ENCODE results near the gene CEACAM5. TPM values are rescaled to one million over a fixed set of nuclear protein-coding genes. Genes with fewer than 3 reads are reported as not detected.

CEACAM5 gene
- polyA plus RNA-seq, 1 donor from 2014 or later, result not detected

DNA sequence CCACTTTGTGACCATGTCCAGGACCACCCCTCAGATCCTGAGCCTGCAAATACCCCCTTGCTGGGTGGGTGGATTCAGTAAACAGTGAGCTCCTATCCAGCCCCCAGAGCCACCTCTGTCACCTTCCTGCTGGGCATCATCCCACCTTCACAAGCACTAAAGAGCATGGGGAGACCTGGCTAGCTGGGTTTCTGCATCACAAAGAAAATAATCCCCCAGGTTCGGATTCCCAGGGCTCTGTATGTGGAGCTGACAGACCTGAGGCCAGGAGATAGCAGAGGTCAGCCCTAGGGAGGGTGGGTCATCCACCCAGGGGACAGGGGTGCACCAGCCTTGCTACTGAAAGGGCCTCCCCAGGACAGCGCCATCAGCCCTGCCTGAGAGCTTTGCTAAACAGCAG, 12.7 kb upstream of the CEACAM5 start:
- Mint-ChIP-seq H3K4me3 (no peak overlapping the region), H3K27ac (no peak overlapping the region), H3K27me3 (peaks cover 28% of the 10 kb centered on the region), H3K9me3 (peaks cover 0 to 13% (median 9%) of the 10 kb centered on the region in 3 donors), H3K36me3 (peaks cover 2% of the 10 kb centered on the region), H3K4me1 (peaks cover 0 to 5% (median 3%) of the 10 kb centered on the region in 3 donors)

DNA sequence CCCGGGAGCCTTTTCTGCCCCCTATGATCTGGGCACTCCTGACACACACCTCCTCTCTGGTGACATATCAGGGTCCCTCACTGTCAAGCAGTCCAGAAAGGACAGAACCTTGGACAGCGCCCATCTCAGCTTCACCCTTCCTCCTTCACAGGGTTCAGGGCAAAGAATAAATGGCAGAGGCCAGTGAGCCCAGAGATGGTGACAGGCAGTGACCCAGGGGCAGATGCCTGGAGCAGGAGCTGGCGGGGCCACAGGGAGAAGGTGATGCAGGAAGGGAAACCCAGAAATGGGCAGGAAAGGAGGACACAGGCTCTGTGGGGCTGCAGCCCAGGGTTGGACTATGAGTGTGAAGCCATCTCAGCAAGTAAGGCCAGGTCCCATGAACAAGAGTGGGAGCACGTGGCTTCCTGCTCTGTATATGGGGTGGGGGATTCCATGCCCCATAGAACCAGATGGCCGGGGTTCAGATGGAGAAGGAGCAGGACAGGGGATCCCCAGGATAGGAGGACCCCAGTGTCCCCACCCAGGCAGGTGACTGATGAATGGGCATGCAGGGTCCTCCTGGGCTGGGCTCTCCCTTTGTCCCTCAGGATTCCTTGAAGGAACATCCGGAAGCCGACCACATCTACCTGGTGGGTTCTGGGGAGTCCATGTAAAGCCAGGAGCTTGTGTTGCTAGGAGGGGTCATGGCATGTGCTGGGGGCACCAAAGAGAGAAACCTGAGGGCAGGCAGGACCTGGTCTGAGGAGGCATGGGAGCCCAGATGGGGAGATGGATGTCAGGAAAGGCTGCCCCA, 11.8 kb upstream of the CEACAM5 start:
- Mint-ChIP-seq H3K4me3 (no peak overlapping the region), H3K36me3 (no peaks in the 10 kb centered on the region), H3K27ac (no peak overlapping the region), H3K4me1 (peaks cover 0 to 5% (median 3%) of the 10 kb centered on the region in 3 donors), H3K9me3 (peaks cover 0 to 13% (median 9%) of the 10 kb centered on the region in 3 donors), H3K27me3 (peaks cover 21% of the 10 kb centered on the region)

DNA sequence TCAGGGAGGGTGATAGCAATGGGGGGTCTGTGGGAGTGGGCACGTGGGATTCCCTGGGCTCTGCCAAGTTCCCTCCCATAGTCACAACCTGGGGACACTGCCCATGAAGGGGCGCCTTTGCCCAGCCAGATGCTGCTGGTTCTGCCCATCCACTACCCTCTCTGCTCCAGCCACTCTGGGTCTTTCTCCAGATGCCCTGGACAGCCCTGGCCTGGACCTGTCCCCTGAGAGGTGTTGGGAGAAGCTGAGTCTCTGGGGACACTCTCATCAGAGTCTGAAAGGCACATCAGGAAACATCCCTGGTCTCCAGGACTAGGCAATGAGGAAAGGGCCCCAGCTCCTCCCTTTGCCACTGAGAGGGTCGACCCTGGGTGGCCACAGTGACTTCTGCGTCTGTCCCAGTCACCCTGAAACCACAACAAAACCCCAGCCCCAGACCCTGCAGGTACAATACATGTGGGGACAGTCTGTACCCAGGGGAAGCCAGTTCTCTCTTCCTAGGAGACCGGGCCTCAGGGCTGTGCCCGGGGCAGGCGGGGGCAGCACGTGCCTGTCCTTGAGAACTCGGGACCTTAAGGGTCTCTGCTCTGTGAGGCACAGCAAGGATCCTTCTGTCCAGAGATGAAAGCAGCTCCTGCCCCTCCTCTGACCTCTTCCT, 11.1 kb upstream of the CEACAM5 start:
- Mint-ChIP-seq H3K27ac (peak overlapping the region in 1 of 3 donors; percentile 17), H3K27me3 (peaks cover 19% of the 10 kb centered on the region), H3K4me1 (peaks cover 0 to 5% (median 3%) of the 10 kb centered on the region in 3 donors), H3K36me3 (no peaks in the 10 kb centered on the region), H3K9me3 (peaks cover 0 to 11% (median 9%) of the 10 kb centered on the region in 3 donors), H3K4me3 (no peak overlapping the region)

DNA sequence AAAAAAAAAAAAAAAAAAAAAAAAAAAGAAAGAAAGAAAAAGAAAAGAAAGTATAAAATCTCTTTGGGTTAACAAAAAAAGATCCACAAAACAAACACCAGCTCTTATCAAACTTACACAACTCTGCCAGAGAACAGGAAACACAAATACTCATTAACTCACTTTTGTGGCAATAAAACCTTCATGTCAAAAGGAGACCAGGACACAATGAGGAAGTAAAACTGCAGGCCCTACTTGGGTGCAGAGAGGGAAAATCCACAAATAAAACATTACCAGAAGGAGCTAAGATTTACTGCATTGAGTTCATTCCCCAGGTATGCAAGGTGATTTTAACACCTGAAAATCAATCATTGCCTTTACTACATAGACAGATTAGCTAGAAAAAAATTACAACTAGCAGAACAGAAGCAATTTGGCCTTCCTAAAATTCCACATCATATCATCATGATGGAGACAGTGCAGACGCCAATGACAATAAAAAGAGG, 9.6 kb upstream of the CEACAM5 start:
- Mint-ChIP-seq H3K27ac (no peak overlapping the region), H3K27me3 (peaks cover 18% of the 10 kb centered on the region), H3K4me1 (peaks cover 0 to 5% (median 3%) of the 10 kb centered on the region in 3 donors), H3K9me3 (no peaks in the 10 kb centered on the region), H3K4me3 (peak overlapping the region in 1 of 4 donors; percentile 30), H3K36me3 (no peaks in the 10 kb centered on the region)

DNA sequence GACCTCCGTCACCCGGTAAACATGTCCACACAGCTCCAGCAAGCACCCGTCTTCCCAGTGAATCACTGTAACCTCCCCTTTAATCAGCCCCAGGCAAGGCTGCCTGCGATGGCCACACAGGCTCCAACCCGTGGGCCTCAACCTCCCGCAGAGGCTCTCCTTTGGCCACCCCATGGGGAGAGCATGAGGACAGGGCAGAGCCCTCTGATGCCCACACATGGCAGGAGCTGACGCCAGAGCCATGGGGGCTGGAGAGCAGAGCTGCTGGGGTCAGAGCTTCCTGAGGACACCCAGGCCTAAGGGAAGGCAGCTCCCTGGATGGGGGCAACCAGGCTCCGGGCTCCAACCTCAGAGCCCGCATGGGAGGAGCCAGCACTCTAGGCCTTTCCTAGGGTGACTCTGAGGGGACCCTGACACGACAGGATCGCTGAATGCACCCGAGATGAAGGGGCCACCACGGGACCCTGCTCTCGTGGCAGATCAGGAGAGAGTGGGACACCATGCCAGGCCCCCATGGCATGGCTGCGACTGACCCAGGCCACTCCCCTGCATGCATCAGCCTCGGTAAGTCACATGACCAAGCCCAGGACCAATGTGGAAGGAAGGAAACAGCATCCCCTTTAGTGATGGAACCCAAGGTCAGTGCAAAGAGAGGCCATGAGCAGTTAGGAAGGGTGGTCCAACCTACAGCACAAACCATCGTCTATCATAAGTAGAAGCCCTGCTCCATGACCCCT, 9.0 kb upstream of the CEACAM5 start:
- H3K9me3 Mint-ChIP-seq, result no peaks in the 10 kb centered on the region
- H3K4me1 Mint-ChIP-seq, result peaks cover 0 to 5% (median 3%) of the 10 kb centered on the region in 3 donors
- no peak overlapping the region for H3K27ac Mint-ChIP-seq
- no peak overlapping the region for H3K4me3 Mint-ChIP-seq
- no peaks in the 10 kb centered on the region for H3K36me3 Mint-ChIP-seq
- peaks cover 21% of the 10 kb centered on the region for H3K27me3 Mint-ChIP-seq

DNA sequence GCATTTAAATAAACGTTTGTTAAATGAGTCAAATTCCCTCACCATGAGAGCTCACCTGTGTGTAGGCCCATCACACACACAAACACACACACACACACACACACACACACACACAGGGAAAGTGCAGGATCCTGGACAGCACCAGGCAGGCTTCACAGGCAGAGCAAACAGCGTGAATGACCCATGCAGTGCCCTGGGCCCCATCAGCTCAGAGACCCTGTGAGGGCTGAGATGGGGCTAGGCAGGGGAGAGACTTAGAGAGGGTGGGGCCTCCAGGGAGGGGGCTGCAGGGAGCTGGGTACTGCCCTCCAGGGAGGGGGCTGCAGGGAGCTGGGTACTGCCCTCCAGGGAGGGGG, 8.5 kb upstream of the CEACAM5 start:
- peaks cover 18% of the 10 kb centered on the region for H3K27me3 Mint-ChIP-seq
- no peak overlapping the region for H3K27ac Mint-ChIP-seq
- no peaks in the 10 kb centered on the region for H3K9me3 Mint-ChIP-seq
- peaks cover 0 to 5% (median 3%) of the 10 kb centered on the region in 3 donors for H3K4me1 Mint-ChIP-seq
- H3K4me3 Mint-ChIP-seq, result no peak overlapping the region
- no peaks in the 10 kb centered on the region for H3K36me3 Mint-ChIP-seq

DNA sequence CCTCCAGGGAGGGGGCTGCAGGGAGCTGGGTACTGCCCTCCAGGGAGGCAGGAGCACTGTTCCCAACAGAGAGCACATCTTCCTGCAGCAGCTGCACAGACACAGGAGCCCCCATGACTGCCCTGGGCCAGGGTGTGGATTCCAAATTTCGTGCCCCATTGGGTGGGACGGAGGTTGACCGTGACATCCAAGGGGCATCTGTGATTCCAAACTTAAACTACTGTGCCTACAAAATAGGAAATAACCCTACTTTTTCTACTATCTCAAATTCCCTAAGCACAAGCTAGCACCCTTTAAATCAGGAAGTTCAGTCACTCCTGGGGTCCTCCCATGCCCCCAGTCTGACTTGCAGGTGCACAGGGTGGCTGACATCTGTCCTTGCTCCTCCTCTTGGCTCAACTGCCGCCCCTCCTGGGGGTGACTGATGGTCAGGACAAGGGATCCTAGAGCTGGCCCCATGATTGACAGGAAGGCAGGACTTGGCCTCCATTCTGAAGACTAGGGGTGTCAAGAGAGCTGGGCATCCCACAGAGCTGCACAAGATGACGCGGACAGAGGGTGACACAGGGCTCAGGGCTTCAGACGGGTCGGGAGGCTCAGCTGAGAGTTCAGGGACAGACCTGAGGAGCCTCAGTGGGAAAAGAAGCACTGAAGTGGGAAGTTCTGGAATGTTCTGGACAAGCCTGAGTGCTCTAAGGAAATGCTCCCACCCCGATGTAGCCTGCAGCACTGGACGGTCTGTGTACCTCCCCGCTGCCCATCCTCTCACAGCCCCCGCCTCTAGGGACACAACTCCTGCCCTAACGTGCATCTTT, 7.8 kb upstream of the CEACAM5 start:
- Mint-ChIP-seq H3K9me3 (no peaks in the 10 kb centered on the region), H3K4me3 (no peak overlapping the region), H3K4me1 (peaks cover 0 to 5% (median 3%) of the 10 kb centered on the region in 3 donors), H3K36me3 (no peaks in the 10 kb centered on the region), H3K27me3 (peaks cover 17% of the 10 kb centered on the region), H3K27ac (no peak overlapping the region)

DNA sequence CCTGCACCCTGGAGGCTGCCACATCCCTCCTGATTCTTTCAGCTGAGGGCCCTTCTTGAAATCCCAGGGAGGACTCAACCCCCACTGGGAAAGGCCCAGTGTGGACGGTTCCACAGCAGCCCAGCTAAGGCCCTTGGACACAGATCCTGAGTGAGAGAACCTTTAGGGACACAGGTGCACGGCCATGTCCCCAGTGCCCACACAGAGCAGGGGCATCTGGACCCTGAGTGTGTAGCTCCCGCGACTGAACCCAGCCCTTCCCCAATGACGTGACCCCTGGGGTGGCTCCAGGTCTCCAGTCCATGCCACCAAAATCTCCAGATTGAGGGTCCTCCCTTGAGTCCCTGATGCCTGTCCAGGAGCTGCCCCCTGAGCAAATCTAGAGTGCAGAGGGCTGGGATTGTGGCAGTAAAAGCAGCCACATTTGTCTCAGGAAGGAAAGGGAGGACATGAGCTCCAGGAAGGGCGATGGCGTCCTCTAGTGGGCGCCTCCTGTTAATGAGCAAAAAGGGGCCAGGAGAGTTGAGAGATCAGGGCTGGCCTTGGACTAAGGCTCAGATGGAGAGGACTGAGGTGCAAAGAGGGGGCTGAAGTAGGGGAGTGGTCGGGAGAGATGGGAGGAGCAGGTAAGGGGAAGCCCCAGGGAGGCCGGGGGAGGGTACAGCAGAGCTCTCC, 6.9 kb upstream of the CEACAM5 start:
- H3K4me1 Mint-ChIP-seq, result peaks cover 0 to 5% (median 5%) of the 10 kb centered on the region in 3 donors
- peaks cover 0 to 2% (median 0%) of the 10 kb centered on the region in 3 donors for H3K9me3 Mint-ChIP-seq
- no peak overlapping the region for H3K4me3 Mint-ChIP-seq
- no peaks in the 10 kb centered on the region for H3K36me3 Mint-ChIP-seq
- H3K27me3 Mint-ChIP-seq, result peaks cover 15% of the 10 kb centered on the region
- H3K27ac Mint-ChIP-seq, result no peak overlapping the region

DNA sequence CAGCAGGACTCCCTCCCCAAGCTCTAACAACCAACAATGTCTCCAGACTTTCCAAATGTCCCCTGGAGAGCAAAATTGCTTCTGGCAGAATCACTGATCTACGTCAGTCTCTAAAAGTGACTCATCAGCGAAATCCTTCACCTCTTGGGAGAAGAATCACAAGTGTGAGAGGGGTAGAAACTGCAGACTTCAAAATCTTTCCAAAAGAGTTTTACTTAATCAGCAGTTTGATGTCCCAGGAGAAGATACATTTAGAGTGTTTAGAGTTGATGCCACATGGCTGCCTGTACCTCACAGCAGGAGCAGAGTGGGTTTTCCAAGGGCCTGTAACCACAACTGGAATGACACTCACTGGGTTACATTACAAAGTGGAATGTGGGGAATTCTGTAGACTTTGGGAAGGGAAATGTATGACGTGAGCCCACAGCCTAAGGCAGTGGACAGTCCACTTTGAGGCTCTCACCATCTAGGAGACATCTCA, 6.2 kb upstream of the CEACAM5 start:
- Mint-ChIP-seq H3K27me3 (peaks cover 13% of the 10 kb centered on the region), H3K9me3 (peaks cover 0 to 2% (median 0%) of the 10 kb centered on the region in 3 donors), H3K4me3 (no peak overlapping the region), H3K36me3 (no peaks in the 10 kb centered on the region), H3K27ac (no peak overlapping the region), H3K4me1 (peaks cover 0 to 9% (median 6%) of the 10 kb centered on the region in 3 donors)

DNA sequence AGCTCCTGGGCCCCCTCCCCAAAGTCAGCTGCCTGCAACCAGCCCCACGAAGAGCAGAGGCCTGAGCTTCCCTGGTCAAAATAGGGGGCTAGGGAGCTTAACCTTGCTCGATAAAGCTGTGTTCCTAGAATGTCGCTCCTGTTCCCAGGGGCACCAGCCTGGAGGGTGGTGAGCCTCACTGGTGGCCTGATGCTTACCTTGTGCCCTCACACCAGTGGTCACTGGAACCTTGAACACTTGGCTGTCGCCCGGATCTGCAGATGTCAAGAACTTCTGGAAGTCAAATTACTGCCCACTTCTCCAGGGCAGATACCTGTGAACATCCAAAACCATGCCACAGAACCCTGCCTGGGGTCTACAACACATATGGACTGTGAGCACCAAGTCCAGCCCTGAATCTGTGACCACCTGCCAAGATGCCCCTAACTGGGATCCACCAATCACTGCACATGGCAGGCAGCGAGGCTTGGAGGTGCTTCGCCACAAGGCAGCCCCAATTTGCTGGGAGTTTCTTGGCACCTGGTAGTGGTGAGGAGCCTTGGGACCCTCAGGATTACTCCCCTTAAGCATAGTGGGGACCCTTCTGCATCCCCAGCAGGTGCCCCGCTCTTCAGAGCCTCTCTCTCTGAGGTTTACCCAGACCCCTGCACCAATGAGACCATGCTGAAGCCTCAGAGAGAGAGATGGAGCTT, 4.7 kb upstream of the CEACAM5 start:
- Mint-ChIP-seq H3K4me3 (no peak overlapping the region), H3K36me3 (no peaks in the 10 kb centered on the region), H3K9me3 (peaks cover 0 to 2% (median 0%) of the 10 kb centered on the region in 3 donors), H3K27ac (no peak overlapping the region), H3K27me3 (peaks cover 17% of the 10 kb centered on the region), H3K4me1 (peaks cover 0 to 8% (median 5%) of the 10 kb centered on the region in 3 donors)

DNA sequence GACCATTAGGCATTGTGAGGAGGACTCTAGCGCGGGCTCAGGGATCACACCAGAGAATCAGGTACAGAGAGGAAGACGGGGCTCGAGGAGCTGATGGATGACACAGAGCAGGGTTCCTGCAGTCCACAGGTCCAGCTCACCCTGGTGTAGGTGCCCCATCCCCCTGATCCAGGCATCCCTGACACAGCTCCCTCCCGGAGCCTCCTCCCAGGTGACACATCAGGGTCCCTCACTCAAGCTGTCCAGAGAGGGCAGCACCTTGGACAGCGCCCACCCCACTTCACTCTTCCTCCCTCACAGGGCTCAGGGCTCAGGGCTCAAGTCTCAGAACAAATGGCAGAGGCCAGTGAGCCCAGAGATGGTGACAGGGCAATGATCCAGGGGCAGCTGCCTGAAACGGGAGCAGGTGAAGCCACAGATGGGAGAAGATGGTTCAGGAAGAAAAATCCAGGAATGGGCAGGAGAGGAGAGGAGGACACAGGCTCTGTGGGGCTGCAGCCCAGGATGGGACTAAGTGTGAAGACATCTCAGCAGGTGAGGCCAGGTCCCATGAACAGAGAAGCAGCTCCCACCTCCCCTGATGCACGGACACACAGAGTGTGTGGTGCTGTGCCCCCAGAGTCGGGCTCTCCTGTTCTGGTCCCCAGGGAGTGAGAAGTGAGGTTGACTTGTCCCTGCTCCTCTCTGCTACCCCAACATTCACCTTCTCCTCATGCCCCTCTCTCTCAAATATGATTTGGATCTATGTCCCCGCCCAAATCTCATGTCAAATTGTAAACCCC, 2.8 kb upstream of the CEACAM5 start:
- Mint-ChIP-seq H3K27ac (no peak overlapping the region), H3K36me3 (no peaks in the 10 kb centered on the region), H3K9me3 (peaks cover 0 to 2% (median 0%) of the 10 kb centered on the region in 3 donors), H3K4me3 (no peak overlapping the region), H3K27me3 (peaks cover 23% of the 10 kb centered on the region), H3K4me1 (peaks cover 0 to 6% (median 1%) of the 10 kb centered on the region in 3 donors)

DNA sequence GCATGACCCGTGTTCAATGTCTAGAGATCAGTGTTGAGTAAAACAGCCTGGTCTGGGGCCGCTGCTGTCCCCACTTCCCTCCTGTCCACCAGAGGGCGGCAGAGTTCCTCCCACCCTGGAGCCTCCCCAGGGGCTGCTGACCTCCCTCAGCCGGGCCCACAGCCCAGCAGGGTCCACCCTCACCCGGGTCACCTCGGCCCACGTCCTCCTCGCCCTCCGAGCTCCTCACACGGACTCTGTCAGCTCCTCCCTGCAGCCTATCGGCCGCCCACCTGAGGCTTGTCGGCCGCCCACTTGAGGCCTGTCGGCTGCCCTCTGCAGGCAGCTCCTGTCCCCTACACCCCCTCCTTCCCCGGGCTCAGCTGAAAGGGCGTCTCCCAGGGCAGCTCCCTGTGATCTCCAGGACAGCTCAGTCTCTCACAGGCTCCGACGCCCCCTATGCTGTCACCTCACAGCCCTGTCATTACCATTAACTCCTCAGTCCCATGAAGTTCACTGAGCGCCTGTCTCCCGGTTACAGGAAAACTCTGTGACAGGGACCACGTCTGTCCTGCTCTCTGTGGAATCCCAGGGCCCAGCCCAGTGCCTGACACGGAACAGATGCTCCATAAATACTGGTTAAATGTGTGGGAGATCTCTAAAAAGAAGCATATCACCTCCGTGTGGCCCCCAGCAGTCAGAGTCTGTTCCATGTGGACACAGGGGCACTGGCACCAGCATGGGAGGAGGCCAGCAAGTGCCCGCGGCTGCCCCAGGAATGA, 1.5 kb upstream of the CEACAM5 start:
- Mint-ChIP-seq H3K36me3 (no peaks in the 10 kb centered on the region), H3K27me3 (peaks cover 20% of the 10 kb centered on the region), H3K4me1 (peaks cover 0 to 6% (median 1%) of the 10 kb centered on the region in 3 donors), H3K4me3 (peak overlapping the region in 3 of 4 donors; percentile 61 to 89 (median 89)), H3K27ac (no peak overlapping the region), H3K9me3 (peaks cover 0 to 2% (median 0%) of the 10 kb centered on the region in 3 donors)

Data from IgD-negative memory B cell (primary cell).